Hematopoietic multipotent progenitor cell treated with erythropoietin and hydrocortisone succinate and interleukin-3 and kit ligand, for 4 days (in vitro differentiated cells): ENCODE measurements around the gene PPP1R13B.
A peak's percentile ranks its signal among the peaks of the same experiment; 100 is the strongest.

Experiments used
- DNase-seq: peaks from one replicate; pipeline ENCODE4 v3.0.0-alpha.2; 2015

PPP1R13B gene

GRCh38 chr14:103773521-103773920 is 73.9 kb downstream of the PPP1R13B start:
- DNase-seq: no peak

- no peak for DNase-seq
Observed at GRCh38 chr14:103772078-103772712, 75.2 kb downstream of the PPP1R13B start.

GRCh38 chr14:103770902-103771301 is 76.5 kb downstream of the PPP1R13B start:
- DNase-seq: peak; percentile 35

- no peak for DNase-seq
Observed at GRCh38 chr14:103770500-103770899, 76.9 kb downstream of the PPP1R13B start.

DNA sequence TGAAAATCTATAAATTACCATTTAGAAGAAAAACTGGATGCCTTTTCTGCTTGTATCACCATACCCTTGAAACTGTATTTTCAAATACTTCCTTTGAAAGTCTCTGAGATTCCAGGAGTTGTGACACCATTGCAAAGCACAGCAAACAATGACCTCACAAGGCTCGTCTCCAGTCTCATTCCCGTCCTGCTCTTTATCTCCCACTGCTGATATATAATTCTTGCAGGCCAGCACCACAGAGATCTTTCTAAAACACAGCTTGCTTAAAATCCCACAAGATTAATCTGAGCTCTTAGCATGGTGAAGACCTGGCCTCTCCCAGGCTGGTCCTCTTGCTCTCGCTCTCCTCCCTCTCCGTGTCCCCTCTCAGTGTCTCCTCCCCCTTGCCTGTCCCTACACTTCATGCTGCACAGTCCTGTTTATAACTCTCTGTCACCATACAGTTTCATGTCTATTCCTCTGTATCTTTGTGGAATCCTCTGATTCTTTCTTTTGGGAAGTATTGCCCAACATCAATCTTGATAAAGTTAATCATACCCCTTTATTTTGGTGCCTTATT is 80.0 kb downstream of the PPP1R13B start:
- DNase-seq: no peak

GRCh38 chr14:103765526-103765925 is 81.8 kb downstream of the PPP1R13B start:
- no peak for DNase-seq

DNA sequence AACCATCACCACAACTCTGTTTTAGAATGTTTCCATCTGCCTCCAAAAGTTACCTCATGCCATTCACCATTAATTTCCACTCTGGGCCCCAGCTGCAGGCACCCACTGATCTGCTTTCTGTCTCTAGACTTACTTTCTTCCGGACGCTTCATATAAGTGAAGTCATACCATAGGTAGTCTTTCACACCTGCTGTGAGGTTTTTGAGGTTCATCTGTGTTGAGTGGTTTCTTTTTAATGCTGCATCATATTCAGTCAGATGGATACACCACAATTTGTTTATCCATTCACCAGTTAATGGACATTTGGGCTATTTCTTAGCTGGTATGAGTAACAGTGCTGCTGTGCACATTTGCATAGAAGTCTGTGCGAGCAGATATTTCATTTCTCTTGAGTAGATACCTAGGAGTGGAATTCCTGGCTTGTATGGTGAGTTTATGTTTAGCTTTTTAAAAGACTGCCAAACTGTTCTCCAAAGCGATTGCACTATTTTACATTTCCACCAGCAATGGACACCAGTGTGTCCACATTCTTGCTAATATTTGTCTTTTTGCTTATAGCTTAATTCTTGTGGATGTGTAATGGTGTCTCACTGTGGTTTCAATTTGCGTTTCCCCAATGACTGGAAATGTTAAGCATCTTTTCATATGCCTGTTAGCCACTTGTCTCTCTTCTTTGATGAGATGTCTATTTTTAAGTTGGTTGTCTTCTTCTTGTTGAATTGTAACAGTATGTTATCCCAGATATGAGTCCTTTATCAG is 83.5 kb downstream of the PPP1R13B start:
- DNase-seq: no peak

DNA sequence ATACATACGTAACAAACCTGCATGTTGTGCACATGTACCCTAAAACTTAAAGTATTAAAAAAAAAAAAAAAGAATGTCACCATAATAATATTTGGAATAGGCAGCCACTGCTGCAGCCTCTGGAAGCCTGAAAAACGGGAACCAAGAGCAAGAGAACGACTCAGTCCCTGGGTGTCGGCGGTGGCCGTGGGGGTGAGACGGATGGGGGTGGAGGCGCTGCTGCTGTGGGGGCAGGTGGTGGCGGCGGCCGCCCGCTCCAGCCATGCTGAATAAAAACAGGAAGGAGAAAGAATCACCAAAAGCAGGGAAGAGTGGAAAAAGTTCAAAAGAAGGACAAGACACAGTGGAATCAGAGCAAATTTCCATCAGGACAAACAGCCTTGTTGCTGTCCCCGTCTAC is 84.8 kb downstream of the PPP1R13B start:
- no peak for DNase-seq

- no peak for DNase-seq
Observed at GRCh38 chr14:103762036-103762435, 85.3 kb downstream of the PPP1R13B start.

- no peak for DNase-seq
Observed at GRCh38 chr14:103758059-103758776, 89.2 kb downstream of the PPP1R13B start.

DNA sequence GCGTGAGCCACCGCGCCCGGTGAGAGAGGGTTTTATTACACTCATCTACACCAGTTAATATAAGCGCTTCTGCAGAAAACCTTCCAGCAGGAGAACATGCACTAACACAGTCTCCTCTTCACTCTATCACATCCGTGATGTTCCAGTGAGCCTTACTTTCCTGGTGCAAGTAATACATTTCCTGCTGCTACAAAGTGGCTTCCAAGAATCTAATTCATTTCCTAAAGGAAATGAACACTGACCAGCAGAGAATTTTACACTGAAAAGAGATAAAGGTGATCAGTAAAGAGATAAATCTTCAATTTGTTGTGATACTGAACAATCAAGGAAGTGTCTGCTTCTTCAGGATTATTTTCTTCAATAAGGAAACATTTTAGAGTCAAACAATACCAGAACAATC is 92.3 kb downstream of the PPP1R13B start:
- DNase-seq: no peak

GRCh38 chr14:103753774-103754173 is 93.6 kb downstream of the PPP1R13B start:
- DNase-seq: no peak

DNA sequence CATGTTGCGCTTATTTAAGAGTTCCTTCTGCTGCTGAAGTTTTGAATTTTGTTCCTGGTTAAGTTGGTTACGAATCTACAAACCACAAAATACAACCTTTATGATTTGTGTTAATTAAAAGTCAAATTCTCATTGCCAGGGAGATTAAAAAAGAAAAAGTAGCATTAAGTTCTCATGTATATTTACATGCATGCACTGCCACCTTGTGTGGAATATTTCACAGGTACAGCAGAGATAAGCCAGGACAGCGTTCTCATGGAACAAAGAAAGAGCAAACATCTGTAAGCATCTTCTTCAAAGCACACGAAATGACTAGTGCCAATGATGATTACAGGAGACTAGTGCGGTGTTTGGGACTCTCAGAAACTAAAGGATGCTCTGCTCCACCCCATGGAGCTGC is 97.5 kb downstream of the PPP1R13B start:
- peak; percentile 57 for DNase-seq

DNA sequence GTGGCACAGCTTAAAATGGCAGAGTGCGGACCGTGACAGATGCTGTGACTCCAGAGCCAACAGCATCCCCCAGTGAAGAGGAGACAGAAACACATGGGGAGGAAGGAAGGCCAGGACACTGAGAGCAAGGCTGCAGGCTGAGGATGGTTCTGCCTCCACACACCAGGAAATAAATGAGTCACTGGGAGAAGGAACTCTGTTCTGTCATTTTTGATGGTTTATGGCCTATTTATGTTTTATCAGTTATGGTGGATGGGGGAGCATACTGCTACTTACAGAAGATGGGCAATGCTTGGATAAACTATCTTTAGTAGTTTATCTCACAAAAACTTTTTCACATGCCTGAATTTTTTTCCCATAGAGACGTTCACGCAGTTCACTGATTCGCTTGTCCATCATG is 97.9 kb downstream of the PPP1R13B start:
- peak; percentile 14 for DNase-seq

DNA sequence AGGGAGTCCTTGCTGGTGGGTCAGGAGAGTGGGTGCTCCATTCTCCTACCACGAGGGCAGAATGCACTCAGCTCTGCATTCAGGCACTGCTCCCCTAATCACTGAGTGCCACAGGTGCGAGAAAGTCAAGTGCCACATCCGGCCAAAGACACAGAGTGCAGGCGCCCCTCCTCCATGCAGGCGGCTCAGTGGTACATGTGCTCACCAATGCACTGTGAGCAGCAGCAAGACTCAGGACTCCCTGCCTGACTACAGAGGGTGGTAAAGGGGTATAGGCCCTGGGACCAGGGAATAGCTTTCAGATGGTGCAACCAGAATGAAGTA is 98.9 kb downstream of the PPP1R13B start:
- no peak for DNase-seq

- no peak for DNase-seq
Observed at GRCh38 chr14:103746701-103747100, 100.7 kb downstream of the PPP1R13B start.

DNA sequence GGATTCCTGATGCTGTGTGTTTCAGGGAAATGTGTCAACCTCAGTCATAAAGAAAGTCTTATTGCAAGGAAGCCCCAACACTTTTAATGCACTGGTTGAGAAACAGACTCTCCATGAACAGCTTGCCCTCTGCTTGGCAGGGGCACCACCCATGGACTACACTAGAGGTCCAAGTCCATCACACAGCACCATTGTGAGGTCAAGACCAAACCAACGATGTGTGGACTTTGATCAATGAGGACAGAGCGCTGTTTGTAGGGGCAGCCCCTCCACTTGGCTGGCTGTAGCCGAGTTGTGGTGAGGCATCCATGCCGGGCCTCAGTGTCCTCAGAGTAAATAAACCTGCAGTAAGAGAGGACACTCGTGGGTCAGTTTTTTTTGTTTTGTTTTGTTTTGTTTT is 102.0 kb downstream of the PPP1R13B start:
- DNase-seq: no peak

- DNase-seq: no peak
Observed at GRCh38 chr14:103744621-103745395, 102.6 kb downstream of the PPP1R13B start.

DNA sequence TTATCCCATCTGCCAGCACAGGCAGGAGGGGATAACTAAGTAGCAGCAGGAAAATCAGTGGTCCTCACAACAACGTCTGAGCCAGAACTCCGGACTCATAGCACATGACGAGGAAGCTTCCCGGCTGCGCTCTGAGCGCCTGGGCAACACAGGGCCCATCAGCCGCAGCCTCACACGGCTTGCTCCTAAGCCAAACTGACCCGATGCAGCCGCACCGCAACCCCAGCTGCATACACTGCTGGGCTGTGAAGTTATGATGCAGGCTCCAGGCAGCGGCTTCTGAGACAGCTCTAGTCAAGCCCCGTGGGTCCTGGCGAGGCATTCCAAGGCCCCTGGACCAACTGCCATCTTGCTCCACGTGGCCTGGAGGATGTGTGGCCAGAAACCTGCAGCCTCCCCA is 103.7 kb downstream of the PPP1R13B start:
- no peak for DNase-seq

DNA sequence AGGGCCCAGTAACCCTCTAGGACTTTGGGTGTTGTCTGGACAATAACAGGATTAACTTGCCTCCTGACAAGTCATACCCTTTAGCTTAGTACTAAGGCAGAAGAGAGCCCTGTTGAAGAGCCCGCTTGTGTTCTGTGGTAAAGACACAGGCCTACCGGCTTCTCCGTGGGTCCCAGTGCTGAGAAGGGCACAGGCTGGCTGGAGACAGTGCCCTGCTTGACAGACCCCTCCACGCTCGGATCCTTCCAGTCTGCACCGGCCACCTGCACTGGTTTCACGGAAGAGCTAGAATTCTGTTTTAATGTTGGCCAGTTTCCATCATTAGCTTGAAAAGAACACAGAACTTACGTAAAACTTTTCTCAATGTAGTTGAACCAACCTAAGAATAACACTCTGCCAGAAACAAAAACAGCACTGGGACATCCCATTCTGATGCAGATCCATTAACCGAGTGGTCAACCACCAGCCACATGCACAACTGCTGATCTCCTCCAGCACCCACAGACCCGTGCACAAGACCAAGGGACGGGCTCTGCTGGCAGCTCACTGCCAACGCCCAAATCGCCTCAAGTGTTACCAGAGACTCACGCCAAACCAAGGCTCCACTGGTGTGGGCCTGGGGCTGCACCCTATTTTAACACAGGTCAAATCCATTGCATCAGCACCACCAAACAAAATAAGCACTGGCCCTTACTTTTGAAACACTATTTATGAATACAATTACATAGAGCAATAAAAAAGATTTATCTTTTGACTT is 104.7 kb downstream of the PPP1R13B start:
- DNase-seq: no peak

DNA sequence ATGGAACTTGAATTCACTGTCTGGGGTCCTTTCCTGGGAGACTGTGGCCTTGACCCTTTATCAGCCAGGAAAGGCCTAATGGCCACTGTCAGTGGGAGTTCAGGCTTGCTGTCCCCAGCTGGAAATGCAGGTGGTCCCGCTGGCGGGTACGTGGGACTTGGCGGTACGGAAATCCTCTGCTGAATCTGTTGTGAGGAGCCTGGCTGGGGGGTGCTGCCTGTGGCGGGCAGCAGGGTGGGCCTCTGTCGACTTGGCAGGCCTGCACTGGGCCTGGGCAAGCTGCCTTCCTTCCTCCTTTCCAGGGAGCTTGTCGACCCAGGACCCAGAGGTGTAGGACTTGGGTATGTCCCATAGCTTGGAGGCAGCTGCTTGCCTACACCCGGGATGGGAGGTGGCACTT is 105.5 kb downstream of the PPP1R13B start:
- DNase-seq: no peak

DNA sequence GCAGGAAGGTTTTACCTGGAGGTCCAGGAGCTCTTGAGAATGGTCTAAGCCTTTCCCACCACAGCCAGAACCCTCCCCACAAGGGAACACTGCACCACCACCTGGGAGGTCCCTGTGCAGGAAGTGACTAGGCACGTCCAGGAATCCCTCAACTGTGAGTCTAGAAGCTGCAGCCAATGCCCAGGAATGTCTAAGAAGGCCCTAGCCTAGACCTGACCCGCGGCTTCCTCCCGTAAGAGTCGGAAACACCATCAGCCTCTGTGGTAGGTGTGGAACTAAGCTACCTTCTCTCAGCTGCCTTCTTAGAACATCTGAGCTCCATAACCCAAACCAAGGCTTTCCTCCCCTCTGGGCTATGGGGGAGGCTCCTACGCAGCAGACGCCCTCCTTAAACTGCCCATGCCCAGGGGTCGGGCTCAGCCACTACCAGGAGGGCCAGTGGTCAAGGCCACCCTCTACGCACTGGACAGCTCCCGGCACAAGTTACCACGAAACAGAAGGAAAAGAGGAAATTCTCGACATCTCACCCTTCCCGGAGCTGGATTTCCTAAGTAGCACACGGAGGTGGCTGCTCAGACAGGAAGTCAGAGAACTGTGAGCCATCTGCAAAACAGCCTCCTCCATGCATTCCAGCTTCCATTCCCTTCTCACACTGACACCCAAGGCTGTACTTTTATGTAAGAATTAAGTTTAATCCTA is 106.2 kb downstream of the PPP1R13B start:
- no peak for DNase-seq
